GM21528 (cell line): Measurements from ENCODE around the gene PALM3.
A peak's percentile ranks its signal among the peaks of the same experiment; 100 is the strongest.
"Not testable (repeated sequence)": the region's sequence is repeated elsewhere in the genome, so short reads cannot be mapped to it uniquely, and the experiment has no call there.

ENCODE experiments used
- ATAC-seq: cut with Tn5 transposase; IDR thresholded peaks from one replicate; pipeline ENCODE4 v1.9.1; 2021; ENCODE audit warnings: mild to moderate bottlenecking, moderate library complexity; ENCODE audit not compliant: unreplicated experiment, low FRiP score

The PALM3 gene

DNA sequence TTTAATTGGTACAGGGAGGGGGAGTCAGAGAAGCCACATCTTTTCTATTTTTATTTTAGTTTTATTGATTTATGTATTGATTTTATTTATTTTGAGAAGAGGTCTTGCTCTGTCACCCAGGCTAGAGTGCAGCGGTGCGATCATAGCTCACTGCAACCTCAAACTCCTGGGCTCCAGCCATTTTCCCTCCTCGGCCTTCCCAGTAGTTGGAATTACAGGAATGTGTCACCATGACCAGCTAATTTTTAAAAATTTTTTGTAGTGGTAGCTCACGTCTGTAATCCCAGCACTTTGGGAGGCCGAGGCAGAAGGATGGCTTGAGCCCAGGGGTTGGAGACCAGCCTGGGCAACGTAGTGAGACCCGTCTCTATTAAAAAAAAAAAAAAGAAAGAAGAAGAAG, 26.2 kb downstream of the PALM3 start:
- ATAC-seq, result no peak

DNA sequence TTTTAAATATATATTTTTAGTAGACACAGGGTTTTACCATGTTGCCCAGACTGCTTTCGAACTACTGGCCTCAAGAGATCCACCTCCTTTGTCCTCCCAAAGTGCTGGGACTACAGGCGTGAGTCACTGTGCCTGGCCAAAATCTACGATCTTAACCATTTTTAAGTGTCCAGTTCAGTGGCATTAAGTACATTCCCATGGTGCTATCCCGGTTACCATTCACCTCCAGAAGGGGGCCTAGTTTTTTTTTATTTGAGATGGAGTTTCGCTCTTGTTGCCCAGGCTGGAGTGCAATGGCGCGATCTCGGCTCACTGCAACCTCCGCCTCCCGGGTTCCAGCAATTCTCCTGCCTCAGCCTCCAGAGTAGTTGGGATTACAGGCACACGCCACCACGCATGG, 26.7 kb downstream of the PALM3 start:
- ATAC-seq, result not testable (repeated sequence)

DNA sequence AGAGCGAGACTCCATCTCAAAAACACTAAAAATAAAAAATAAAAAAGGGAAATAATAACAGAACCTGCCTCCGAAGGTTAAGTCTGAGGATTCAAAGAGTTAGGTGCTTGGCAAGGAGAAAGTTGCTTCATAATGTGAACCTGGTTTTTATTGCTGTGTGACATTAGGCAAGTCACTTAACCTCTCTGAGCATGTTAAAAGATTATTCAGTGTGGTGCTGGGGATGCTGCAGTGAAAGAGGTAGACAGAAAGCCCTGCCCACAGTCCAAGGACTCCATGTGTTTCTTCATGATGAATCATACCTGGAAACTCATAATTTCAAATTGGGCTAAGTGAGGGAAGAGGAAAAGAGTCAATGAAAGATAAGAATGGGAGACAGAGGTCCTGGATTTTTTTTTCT, 27.9 kb downstream of the PALM3 start:
- no peak for ATAC-seq

DNA sequence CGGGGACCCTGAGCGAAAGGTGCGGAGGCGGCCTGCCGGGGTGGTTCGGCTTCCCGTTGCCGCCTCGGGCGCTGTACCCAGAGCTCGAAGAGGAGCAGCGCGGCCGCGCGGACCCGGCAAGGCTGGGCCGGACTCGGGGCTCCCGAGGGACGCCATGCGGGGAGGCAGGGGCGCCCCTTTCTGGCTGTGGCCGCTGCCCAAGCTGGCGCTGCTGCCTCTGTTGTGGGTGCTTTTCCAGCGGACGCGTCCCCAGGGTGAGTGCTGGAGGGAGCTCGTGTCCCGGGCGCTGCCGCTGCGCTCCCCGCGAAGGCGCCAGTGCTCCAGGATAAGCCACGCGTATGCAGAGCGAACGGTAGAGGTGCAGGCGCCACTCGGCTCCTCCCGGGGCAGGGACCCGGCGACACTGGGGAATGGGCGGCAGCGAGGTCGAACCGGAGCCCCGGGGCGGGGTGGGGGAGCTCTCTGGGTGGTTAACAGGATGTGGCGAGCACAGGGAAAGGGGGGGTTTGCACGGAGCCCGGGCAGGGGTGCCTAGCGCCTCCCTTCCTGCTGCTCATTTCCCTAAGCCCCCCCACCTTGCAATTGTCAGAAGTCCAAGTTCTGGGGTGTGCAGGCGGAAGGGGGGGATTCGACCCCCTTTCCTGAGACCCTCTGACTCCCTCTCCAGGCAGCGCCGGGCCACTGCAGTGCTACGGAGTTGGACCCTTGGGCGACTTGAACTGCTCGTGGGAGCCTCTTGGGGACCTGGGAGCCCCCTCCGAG, 30.0 kb downstream of the PALM3 start, which contains the start of gene IL27RA:
TSS of gene IL27RA (plus strand) at position 44 of the 762 bp plus-strand sequence. CDS start at position 155, 111 bp downstream.
- ATAC-seq, result no peak

DNA sequence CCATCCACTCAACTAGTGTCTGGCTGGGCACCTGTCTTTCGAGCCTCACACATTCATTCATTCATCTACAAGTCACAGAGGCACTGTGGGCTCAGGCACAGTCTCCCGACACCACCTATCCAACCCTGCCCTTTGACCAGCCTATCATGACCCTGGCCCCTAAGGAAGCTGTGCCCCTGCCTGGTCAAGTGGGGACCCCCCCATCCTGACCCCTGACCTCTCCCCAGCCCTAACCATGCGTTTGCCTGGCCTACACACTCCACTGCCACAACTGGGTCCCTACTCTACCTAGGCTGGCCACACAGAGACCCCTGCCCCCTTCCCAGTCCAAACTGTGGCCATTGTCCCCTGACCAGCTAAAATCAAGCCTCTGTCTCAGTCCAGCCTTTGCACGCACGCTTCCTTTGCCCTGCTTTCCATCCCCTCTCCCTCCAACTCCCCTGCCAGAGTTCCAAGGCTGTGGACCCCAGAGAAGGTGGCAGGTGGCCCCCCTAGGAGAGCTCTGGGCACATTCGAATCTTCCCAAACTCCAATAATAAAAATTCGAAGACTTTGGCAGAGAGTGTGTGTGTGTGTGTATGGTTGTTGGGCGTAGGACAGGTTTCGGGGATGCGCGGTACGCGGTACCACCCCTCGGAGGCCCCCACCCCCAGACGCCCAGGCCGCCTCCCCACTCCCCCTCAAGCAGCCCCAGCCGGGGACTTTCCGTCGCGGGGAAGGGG, 30.7 kb downstream of the PALM3 start:
- ATAC-seq, result no peak

DNA sequence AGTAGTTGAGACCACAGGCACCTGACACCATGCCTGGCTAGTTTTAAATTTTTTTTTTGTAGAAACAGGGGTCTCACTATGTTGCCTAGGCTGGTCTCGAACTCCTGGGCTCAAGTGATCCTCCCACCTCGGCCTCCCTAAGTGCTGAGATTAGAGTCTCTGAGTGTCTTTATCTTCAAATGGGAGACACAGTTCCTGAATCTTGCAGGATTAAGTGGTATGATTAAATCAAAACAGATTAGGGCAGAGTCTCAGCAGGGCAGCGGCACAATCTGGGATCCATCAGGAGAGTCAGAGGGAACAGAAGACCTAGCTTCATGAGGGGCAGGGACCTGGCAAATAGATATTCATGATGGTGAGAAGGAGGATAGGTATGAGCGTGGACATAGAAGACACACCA, 33.0 kb downstream of the PALM3 start:
- ATAC-seq, result no peak

DNA sequence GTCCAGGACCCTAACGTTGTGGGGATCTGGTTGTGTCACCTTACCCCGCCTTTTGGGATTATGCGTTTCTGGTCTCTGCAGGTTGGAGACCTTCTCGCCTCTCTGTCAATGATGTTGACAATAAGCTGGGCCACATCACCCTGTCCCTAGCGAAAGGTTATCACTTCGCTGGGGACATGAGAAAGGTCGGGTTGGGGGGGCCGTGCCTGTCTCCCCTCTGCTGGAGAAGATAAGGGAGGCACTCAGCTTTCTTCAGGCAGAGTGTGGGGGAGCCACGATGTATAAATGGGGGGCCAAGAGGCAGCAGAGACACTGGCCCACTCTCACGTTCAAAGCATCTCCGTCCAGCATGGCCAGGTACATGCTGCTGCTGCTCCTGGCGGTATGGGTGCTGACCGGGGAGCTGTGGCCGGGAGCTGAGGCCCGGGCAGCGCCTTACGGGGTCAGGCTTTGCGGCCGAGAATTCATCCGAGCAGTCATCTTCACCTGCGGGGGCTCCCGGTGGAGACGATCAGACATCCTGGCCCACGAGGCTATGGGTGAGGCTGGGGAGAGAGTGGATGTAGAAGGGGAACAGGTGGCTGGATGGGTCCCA, 33.9 kb downstream of the PALM3 start, which contains the start of gene RLN3:
TSS of gene RLN3 (plus strand) at position 293 of the 595 bp plus-strand sequence. CDS start at position 350, 57 bp downstream.
- ATAC-seq, result no peak

DNA sequence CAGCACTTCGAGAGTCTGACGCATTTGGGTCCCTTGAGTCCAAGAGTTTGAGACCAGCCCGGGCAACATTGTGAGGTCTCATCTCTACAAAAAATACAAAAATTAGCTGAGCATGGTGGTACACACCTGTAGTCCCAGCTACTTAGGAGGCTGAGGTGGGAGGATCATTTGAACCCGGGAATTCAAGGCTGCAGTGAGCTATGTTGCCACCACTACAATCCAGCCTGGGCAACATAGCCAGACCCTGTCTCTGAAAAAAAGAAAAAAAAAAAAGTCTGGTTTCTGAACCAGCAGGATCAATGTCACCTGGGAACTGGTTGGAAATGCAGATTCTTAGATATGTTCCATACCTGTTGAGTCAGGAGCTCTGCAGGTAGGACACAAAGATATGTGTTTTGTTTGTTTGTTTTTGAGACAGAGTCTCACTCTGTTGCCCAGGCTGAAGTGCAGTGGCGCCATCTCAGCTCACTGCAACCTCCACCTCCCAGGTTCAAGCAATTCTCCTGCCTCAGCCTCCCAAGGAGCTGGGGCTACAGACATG, 35.2 kb downstream of the PALM3 start:
- not testable (repeated sequence) for ATAC-seq

DNA sequence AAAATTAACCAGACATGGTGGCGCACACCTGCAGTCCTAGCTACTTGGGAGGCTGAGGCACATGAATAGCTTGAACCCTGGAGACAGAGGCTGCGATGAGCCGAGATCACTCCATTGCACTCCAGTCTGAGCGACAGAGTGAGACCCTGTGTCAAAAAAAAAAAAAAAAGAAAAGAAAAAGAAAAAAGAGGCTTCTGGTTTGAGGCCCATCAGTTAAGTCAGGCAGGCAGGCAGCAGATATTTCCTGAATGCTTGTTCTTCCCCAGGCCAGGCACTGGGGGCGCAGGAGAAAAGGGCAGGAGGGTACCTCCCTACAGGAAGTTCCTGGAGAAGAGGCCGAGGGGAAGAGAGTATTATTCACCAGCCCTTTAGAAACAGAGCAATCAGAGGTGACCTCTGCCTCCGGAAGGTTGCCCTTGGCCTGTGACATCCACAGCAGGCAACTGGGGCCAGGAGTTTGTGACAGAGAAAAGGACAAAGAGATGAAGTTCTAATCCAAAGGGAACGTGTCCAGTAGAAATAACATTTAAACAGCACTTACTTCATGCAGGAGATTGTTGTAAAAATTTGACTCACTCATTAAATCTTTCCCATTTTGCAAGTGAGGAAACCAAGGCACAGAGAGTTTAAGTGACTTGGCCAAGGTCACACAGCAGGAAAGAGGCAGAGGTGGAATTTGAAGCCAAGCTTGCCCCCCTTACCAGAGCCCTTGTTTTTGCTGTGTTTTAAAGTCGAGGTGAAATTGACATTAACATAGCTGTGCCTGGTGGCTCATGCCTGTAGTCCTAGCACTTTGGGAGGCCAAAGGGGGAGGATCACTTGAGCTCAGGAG, 38.3 kb downstream of the PALM3 start:
- ATAC-seq, result no peak

DNA sequence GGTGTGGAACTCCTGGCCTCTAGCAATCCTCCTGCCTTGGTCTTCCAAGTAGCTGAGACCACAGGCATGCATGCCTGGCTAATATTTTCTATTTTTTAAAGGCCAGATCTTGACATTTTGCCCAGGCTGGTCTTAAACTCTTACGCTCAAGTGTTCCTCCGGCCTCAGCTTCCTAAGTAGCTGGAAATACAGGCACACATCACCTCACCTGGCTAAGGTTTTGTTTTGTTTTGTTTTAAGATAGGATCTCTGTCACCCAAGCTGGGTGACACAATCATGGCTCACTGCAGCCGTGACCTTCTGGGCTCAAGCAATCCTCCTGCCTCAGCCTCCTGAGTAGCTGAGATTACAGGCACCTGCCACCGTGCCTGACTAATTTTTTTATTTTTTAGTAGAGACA, 39.4 kb downstream of the PALM3 start:
- ATAC-seq, result no peak

DNA sequence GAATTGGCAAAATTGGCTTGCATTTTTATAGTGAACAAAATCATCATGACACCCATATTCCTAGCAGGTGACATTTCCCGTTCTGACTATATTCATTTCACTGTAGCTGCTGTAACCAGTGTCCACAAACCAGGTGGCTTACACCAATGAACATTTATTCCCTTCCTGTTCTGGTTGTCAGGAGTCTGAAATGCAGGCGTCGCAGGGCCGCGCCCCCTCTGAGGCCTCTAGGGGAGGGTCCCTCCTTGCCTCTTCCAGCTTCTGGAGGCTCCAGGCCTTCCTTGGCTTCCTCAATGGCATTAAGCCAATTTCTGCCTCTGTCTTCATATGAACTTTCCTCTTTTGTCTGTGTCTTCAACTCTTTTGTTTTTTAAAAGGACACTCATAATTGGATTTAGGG, 40.4 kb downstream of the PALM3 start:
- no peak for ATAC-seq

DNA sequence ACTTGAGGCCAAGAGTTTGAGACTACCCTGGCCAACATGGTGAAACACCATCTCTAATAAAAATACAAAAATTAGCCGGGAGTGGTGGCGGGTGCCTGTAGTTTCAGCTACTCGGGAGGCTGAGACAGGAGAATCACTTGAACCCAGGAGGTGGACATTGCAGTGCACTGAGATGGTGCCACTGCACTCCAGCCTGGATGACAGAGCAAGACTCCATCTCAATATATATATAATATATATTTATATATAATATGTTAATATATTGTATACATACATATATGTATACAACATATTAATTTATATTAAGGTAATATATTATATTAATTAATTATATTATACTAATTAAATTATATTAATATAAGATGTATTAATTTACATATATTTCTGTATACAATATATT, 42.1 kb downstream of the PALM3 start:
- ATAC-seq, result not testable (repeated sequence)

DNA sequence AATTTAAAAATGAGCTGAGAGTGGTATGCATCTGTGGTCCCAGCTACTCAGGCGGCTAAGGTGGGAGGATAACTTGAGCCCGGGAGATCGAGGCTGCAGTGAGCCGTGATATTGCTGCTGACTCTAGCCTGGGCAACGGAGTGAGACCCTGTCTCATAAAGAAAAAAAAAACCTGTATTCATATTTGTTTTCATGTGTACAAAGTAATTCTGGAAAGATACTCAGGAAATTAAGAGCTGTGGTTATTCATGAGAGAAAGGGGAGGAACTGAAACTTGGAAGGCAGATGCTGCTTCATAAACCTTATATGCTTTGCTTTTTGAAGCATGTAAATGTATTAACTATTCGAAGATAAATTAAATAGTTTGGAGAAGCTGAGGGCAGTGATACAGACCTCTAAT, 42.8 kb downstream of the PALM3 start:
- no peak for ATAC-seq

DNA sequence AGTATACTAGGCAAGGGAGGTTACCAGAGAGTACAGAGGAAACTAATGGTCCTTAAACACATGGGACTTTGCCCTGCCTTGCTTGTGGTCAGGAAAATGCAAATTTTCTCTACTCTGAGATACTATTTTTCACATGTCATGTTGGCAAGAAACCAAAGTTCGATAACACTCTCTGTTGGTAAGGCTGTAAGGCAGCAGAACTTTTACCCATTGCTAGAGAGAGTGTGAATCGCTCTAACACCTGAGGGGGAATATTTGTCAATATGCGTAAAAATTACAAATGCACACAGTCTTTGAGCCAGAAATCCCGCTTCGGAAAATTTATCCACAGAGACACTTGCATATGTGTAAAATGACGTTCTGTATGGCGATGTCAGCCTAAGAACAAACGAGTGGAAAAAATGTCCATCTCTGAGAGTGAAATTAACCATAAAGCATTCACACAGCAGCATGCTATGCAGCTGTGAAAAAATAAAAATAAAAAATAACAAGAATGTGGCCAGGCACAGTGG, 46.3 kb downstream of the PALM3 start:
- peak; percentile 71 for ATAC-seq

DNA sequence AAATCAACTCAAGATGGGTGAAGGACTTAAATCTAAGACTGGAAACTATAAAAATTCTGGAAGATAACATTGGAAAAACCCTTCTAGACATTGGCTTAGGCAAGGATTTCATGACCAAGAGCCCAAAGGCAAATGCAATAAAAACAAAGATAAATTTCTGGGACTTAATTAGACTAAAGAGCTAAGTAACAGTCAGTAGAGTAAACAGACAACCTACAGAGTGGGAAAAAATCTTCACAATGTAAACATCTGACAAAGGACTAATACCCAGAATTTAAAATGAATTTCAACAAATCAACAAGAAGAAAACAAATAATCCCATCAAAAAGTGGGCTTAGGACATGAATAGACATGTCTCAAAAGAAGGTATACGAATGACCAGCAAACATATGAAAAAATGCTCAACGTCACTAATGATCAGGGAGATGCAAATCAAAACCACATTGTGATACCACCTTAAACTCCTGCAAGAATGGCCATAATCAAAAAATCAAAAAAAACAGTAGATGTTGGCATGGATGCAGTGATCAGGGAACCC, 49.4 kb downstream of the PALM3 start:
- ATAC-seq, result no peak

DNA sequence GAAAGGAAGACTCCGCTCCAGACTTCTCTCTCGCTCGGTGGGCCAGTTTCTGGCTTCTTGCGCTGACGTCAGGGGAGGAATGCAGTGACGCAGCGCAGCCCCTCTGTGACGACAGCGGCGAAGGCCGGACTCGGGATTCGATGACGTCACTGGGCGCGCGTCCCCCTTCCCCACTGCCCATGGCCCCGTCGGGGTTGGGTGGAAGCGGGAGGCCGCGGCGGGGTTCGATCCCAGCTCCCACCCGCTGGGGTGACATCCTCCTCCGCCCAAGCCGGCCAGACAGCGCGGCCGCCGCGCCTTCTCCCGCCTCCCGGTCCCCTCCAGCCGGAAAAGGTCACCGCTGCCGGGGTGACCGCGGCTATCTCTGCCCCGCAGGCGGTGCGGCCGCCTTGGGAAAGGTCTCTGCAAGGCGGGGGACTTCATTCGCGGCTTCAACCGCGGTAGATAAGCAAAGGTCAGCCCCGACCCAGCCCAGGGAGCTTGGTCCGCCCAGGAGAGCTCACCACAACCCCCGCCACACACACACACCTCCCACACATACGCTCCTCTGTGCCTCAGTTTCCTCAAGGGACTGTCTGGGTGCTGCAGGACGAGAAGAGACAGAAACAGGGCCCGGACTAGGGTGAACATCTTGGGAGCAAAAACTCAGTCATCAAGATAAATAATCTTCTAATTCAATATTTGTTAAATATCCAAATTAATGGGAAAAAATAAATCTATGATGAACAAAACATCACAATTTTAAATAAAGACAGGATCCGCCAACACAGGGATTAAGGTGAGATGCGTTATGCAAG, 54.9 kb downstream of the PALM3 start:
- ATAC-seq, result peak; percentile 36

DNA sequence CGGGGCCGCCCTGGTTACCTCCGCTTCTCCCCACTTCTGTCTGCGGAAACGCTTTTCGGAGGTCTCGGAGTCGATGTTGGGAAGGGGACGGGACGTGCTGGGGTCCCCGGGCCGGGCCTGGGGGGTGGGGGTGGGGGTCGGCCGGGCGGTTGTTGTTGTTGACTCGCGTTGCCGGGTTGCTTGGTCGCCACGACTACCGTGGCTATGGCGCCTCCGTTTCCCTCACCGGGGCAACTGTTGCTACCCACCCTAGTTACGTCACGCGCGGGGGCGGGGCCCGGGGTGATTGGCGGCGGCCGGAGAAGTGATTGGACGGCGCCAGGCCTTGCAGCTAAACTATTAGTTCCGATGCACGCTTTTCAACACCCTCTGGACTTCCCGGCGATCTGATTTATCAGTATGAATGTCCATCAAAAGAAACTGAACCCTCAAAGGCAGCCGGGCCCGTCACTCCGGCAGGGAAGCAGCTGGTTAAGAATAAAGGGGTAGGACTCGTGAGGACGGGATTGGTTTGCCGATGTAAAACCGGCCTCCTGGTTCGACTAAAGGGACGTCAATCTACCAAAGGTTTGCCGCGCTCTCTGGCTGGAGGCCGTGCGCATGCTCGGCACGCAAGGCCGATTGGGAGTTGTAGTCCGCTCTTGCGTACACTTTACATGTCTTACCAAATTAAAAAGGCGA, 55.7 kb downstream of the PALM3 start, which contains the start of gene RFX1:
TSS of gene RFX1 (minus strand) at position 236 of the 681 bp plus-strand sequence. CDS start 12,477 bp downstream, outside the sequence.
- peak; percentile 70 for ATAC-seq
